Subcutaneous adipose tissue (tissue), 4 donors: ENCODE results near the gene IFIT1B. TPM values are rescaled to one million over a fixed set of nuclear protein-coding genes. Genes with fewer than 3 reads are reported as not detected.

ENCODE experiments used
- CTCF ChIP-seq: fragments of 450-650 bp; IDR thresholded peaks from one replicate; pipeline ENCODE4 v1.5.1; 2016; ENCODE audit warnings: low read depth, mild to moderate bottlenecking, control low read depth, antibody characterized with exemption, moderate library complexity
- total RNA-seq, 4 donors: library from RNA; depleted of rRNA; stranded (reverse); fragments of >200 nt; gene quantifications; one replicate each; pipeline ENCODE4 v1.1.0, GENCODE V29; 2016

The IFIT1B gene
- total RNA-seq, 4 donors from 2014 or later: not detected

- TF ChIP-seq CTCF: no peak
These were observed 22.1 kb downstream of the IFIT1B start for GRCh38 chr10:89399956-89400355.

GRCh38 chr10:89403043-89403442 is 25.2 kb downstream of the IFIT1B start:
- no peak for TF ChIP-seq CTCF

- TF ChIP-seq CTCF: no peak
These were observed 26.5 kb downstream of the IFIT1B start for GRCh38 chr10:89404104-89405047.

- TF ChIP-seq CTCF: no peak
These were observed 35.6 kb downstream of the IFIT1B start for GRCh38 chr10:89413398-89413912.

- no peak for TF ChIP-seq CTCF
These were observed 36.5 kb downstream of the IFIT1B start, which contains the start of gene IFIT5 for GRCh38 chr10:89414146-89414878. Gene IFIT5, plus strand, starts transcription at chr10:89414568. Its CDS starts 231 bp downstream, at chr10:89414799.

- TF ChIP-seq CTCF: no peak
These were observed 37.3 kb downstream of the IFIT1B start for GRCh38 chr10:89414879-89415821.
